Naive thymus-derived CD4-positive, alpha-beta T cell (primary cell): ENCODE measurements around the gene CLCA1. TPM values are rescaled to one million over a fixed set of nuclear protein-coding genes. Genes with fewer than 3 reads are reported as not detected.

Source experiments
- ATAC-seq: fragments of 150-1000 bp; cut with Tn5 transposase; 2 replicates; pipeline ENCODE4 v1.10.0; 2021; ENCODE audit warnings: mild to moderate bottlenecking, moderate library complexity
- CTCF ChIA-PET: fragments of 350-600 bp; sonication (Branson Sonifier 250); formaldehyde crosslinking; loops from one replicate; lab custom pipeline; 2021; ENCODE audit warnings: antibody characterized with exemption; lab: Charles Lee
- POLR2A ChIA-PET: fragments of 350-600 bp; sonication (Branson Sonifier 250); formaldehyde crosslinking; loops from one replicate; lab custom pipeline; 2021; ENCODE audit warnings: antibody characterized with exemption, inconsistent platforms; lab: Charles Lee
- DNase-seq, 9 donors: peaks; one replicate each; pipeline versions ENCODE4 v3.0.0 to v3.0.0-alpha.2; 2020 to 2022; ENCODE audit warnings: mixed read lengths in 1 of 9
- H3K27ac ChIP-seq: one replicate; pipeline ENCODE4 v1.7.0; 2013; ENCODE audit warnings: mild to moderate bottlenecking, low read depth, low read length, moderate library complexity
- H3K27me3 ChIP-seq, 2 donors: one replicate each; pipeline ENCODE4 v1.7.0; 2013; ENCODE audit warnings: low read length in 2 of 2, mild to moderate bottlenecking in 2 of 2, moderate library complexity in 2 of 2; ENCODE audit not compliant: control insufficient read depth in 2 of 2, insufficient read depth in 2 of 2
- H3K36me3 ChIP-seq, 3 experiments: 1 replicate in 2 of 3; 2 replicates in 1 of 3; pipeline ENCODE4 v1.7.0; 2013; ENCODE audit warnings: low read length in 3 of 3, mild to moderate bottlenecking in 3 of 3, moderate library complexity in 1 of 3; ENCODE audit not compliant: insufficient read depth in 3 of 3, control insufficient read depth in 2 of 3
- H3K4me1 ChIP-seq, 2 donors: one replicate each; pipeline ENCODE4 v1.7.0; 2013; ENCODE audit warnings: low read length in 2 of 2, mild to moderate bottlenecking in 2 of 2, moderate library complexity in 1 of 2; ENCODE audit not compliant: control insufficient read depth in 2 of 2, insufficient read depth in 2 of 2
- H3K4me3 ChIP-seq: 2 replicates; pipeline ENCODE4 v1.7.0; 2013; ENCODE audit warnings: mild to moderate bottlenecking, low read length
- H3K9me3 ChIP-seq, 3 experiments: 1 replicate in 2 of 3; 2 replicates in 1 of 3; pipeline ENCODE4 v1.7.0; 2013; ENCODE audit warnings: low read length in 3 of 3; ENCODE audit not compliant: control insufficient read depth in 2 of 3
- H3K27ac Mint-ChIP-seq, 9 donors: one replicate each; pipeline ENCODE4 v1.8.0; 2020 to 2022; ENCODE audit warnings: mixed read lengths in 9 of 9, mild to moderate bottlenecking in 8 of 9, moderate library complexity in 5 of 9, inconsistent platforms in 2 of 9
- H3K27me3 Mint-ChIP-seq, 5 donors: one replicate each; pipeline ENCODE4 v1.8.0; 2021 to 2022; ENCODE audit warnings: mixed read lengths in 5 of 5, mild to moderate bottlenecking in 1 of 5
- H3K36me3 Mint-ChIP-seq, 5 donors: one replicate each; pipeline ENCODE4 v1.8.0; 2020 to 2022; ENCODE audit warnings: mixed read lengths in 5 of 5, mild to moderate bottlenecking in 3 of 5, inconsistent platforms in 1 of 5
- H3K4me1 Mint-ChIP-seq, 7 donors: one replicate each; pipeline ENCODE4 v1.8.0; 2020 to 2022; ENCODE audit warnings: mixed read lengths in 7 of 7, mild to moderate bottlenecking in 3 of 7, inconsistent platforms in 1 of 7
- H3K4me3 Mint-ChIP-seq, 10 donors: one replicate each; pipeline ENCODE4 v1.8.0; 2020 to 2022; ENCODE audit warnings: mild to moderate bottlenecking in 10 of 10, mixed read lengths in 10 of 10, moderate library complexity in 6 of 10, inconsistent platforms in 2 of 10
- H3K9me3 Mint-ChIP-seq, 11 donors: one replicate each; pipeline ENCODE4 v1.8.0; 2020 to 2022; ENCODE audit warnings: mixed read lengths in 11 of 11, mild to moderate bottlenecking in 4 of 11, inconsistent platforms in 1 of 11, moderate library complexity in 1 of 11
- intact Hi-C, 2 donors: fragments of 100-400 bp; cut with micrococcal nuclease; formaldehyde crosslinking; loops; one replicate each; pipeline ENCODE4 v1.15.1; 2023
- polyA plus RNA-seq, 2 donors: library from polyadenylated mRNA; unstranded; fragments of 300-500 nt; fragmentation: Illumina TruSeq; gene quantifications; one replicate each; pipeline ENCODE4 v1.2.3, GENCODE V29; 2021
- total RNA-seq, 6 experiments: library from RNA in 5 of 6; stranded (reverse) in 5 of 6; gene quantifications; 1 replicate in 5 of 6; 2 replicates in 1 of 6; pipeline ENCODE4 v1.2.3 and lab custom pipeline; 2021 to 2026

Gene CLCA1
- total and polyA plus RNA-seq, 7 experiments from 2014 or later, result not detected

DNA sequence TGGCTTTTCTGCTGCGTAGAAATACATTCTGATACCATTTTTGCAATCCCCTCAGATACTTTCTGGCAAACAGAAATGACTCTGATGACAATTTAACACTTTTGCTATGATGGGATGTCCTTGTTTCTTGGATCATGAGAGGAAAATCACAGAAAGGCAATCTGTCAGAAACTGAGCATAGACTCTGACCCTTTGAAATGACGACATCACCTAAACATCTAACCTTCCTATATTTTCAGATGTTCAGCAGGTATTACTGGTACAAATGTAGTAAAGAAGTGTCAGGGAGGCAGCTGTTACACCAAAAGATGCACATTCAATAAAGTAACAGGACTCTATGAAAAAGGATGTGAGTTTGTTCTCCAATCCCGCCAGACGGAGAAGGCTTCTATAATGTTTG is 13.2 kb downstream of the CLCA1 start:
- H3K4me1 ChIP-seq, result no peaks in the 10 kb centered on the region
- DNase-seq (no peak), ATAC-seq (no peak)
- H3K9me3 Mint-ChIP-seq, result peaks cover 0 to 2% (median 0%) of the 10 kb centered on the region in 11 donors
- H3K4me3 ChIP-seq, result no peak overlapping the region
- intact Hi-C loops, result no loop called here
- no peaks in the 10 kb centered on the region for H3K36me3 ChIP-seq
- peaks cover 0 to 2% of the 10 kb centered on the region in 2 donors for H3K27me3 ChIP-seq
- CTCF ChIA-PET, result no interaction called here
- POLR2A ChIA-PET, result no interaction called here
- no peaks in the 10 kb centered on the region for H3K4me1 Mint-ChIP-seq
- no peaks in the 10 kb centered on the region for H3K36me3 Mint-ChIP-seq
- H3K4me3 Mint-ChIP-seq, result no peak overlapping the region
- H3K27me3 Mint-ChIP-seq, result peaks cover 0 to 10% (median 0%) of the 10 kb centered on the region in 5 donors
- H3K27ac Mint-ChIP-seq, result no peak overlapping the region
- H3K9me3 ChIP-seq, result no peaks in the 10 kb centered on the region
- H3K27ac ChIP-seq, result no peak overlapping the region

DNA sequence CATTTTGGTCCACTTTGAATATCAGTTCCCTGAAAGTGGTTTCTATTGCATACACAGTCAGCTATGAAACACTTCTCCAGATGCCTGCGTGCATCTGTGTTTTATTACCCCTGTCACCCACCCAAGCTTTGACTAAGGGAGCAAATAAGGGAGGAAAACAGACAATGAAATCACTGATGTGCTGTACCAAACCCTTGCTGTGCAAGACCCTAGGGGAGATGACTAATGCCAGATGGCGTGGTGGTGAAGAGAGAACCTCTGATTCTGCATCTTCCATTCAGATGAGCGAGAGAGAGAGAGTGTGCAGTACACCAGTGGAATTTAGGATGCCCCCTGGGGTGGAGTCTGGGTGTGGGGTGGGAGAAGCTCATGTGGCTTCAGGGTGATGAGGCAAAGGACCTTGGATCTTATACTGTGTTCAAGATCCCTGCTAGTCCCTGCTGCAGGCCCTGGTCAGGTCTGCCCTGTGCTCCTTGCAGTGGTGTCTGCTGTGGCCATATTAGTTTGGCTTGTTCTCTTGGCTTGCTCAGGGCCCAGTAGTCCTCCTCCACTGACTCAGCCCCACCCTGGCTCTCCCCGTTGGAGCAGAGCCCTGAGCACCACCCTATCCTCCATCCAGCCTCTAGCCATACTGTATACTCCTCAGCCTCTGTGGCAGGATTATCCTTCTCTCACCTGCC is 18.5 kb downstream of the CLCA1 start:
- Histone ChIP-seq H3K27ac (no peak overlapping the region), H3K4me1 (no peaks in the 10 kb centered on the region), H3K4me3 (no peak overlapping the region), H3K36me3 (no peaks in the 10 kb centered on the region), H3K9me3 (no peaks in the 10 kb centered on the region), H3K27me3 (no peaks in the 10 kb centered on the region)
- H3K9me3 Mint-ChIP-seq, result no peaks in the 10 kb centered on the region
- H3K27ac Mint-ChIP-seq, result no peak overlapping the region
- no peak overlapping the region for H3K4me3 Mint-ChIP-seq
- ChIA-PET CTCF (interaction anchor here (0.8 to 1.3 kb wide), 2 partner anchors 13 to 24 kb away, joined by 3 read pairs; no protein-coding TSS in a partner anchor), POLR2A (no interaction called here)
- peaks cover 0 to 11% (median 0%) of the 10 kb centered on the region in 5 donors for H3K27me3 Mint-ChIP-seq
- H3K36me3 Mint-ChIP-seq, result no peaks in the 10 kb centered on the region
- ATAC-seq (no peak), DNase-seq (no peak)
- intact Hi-C loops, result no loop called here
- H3K4me1 Mint-ChIP-seq, result no peaks in the 10 kb centered on the region

DNA sequence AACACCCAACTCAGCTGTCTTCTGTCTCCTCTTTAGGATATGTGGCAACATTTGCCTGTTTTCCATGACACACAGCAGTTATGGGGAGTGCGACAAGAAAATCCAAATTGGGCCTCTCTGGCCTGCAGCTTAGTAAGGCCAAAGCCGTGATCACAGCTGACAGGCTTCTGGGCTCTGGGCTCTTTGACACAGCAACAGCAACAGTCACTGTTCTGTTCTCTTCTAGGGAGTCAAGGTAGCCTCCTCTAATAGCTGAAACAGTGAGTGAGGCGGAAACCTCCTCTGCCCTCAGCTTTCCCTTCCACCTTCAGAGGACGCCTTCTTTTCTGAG is 19.0 kb downstream of the CLCA1 start:
- H3K4me1 ChIP-seq, result no peaks in the 10 kb centered on the region
- no peaks in the 10 kb centered on the region for H3K9me3 Mint-ChIP-seq
- intact Hi-C loops, result no loop called here
- H3K27ac ChIP-seq, result no peak overlapping the region
- peaks cover 0 to 15% (median 3%) of the 10 kb centered on the region in 5 donors for H3K27me3 Mint-ChIP-seq
- H3K36me3 ChIP-seq, result no peaks in the 10 kb centered on the region
- no peak overlapping the region for H3K4me3 Mint-ChIP-seq
- ATAC-seq (no peak), DNase-seq (no peak)
- H3K9me3 ChIP-seq, result no peaks in the 10 kb centered on the region
- H3K27me3 ChIP-seq, result no peaks in the 10 kb centered on the region
- H3K27ac Mint-ChIP-seq, result no peak overlapping the region
- POLR2A ChIA-PET, result no interaction called here
- H3K4me1 Mint-ChIP-seq, result no peaks in the 10 kb centered on the region
- CTCF ChIA-PET, result interaction anchor here (0.8 to 1.3 kb wide), 2 partner anchors 13 to 23 kb away, joined by 3 read pairs; no protein-coding TSS in a partner anchor
- H3K4me3 ChIP-seq, result no peak overlapping the region
- H3K36me3 Mint-ChIP-seq, result no peaks in the 10 kb centered on the region

DNA sequence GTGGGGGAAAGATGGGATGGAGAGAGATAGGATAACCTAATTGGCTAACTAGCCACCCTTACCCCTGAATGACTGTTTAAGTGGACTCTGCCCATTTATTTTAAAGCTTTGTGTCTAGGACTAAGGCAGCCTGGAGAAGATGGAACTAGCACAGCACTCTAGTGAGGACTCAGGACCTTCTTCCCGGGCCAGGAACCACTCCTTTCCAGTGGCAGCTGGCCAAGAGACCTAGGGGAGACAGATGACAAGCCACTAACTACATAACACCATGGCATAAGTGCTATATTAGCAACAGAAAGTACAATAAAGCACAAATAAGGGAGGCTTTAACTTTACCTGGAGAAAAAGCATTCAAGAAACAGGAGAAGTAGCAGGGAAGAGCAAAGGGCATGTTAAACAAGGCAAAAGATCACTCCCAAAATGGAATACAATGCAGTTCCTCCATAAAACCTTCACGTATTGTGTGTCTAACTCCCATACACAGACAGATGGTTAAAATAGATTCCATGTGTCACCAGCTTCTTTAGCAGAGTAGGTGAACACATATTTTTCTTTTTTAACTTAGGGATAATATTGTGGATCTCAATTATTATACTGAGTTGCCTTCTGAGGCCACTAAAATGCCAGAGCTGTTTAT is 20.6 kb downstream of the CLCA1 start:
- ChIA-PET CTCF (interaction anchor here (1.0 to 2.1 kb wide), 3 partner anchors 10 to 15 kb away, joined by 4 to 11 read pairs (median 4); no protein-coding TSS in a partner anchor), POLR2A (no interaction called here)
- Mint-ChIP-seq H3K9me3 (no peaks in the 10 kb centered on the region), H3K27me3 (peaks cover 0 to 17% (median 6%) of the 10 kb centered on the region in 5 donors), H3K4me3 (no peak overlapping the region), H3K36me3 (no peaks in the 10 kb centered on the region), H3K27ac (no peak overlapping the region), H3K4me1 (no peaks in the 10 kb centered on the region)
- no peaks in the 10 kb centered on the region for H3K27me3 ChIP-seq
- H3K9me3 ChIP-seq, result no peaks in the 10 kb centered on the region
- intact Hi-C loops, result no loop called here
- ATAC-seq (no peak), DNase-seq (no peak)
- no peaks in the 10 kb centered on the region for H3K4me1 ChIP-seq
- no peak overlapping the region for H3K4me3 ChIP-seq
- no peaks in the 10 kb centered on the region for H3K36me3 ChIP-seq
- no peak overlapping the region for H3K27ac ChIP-seq

DNA sequence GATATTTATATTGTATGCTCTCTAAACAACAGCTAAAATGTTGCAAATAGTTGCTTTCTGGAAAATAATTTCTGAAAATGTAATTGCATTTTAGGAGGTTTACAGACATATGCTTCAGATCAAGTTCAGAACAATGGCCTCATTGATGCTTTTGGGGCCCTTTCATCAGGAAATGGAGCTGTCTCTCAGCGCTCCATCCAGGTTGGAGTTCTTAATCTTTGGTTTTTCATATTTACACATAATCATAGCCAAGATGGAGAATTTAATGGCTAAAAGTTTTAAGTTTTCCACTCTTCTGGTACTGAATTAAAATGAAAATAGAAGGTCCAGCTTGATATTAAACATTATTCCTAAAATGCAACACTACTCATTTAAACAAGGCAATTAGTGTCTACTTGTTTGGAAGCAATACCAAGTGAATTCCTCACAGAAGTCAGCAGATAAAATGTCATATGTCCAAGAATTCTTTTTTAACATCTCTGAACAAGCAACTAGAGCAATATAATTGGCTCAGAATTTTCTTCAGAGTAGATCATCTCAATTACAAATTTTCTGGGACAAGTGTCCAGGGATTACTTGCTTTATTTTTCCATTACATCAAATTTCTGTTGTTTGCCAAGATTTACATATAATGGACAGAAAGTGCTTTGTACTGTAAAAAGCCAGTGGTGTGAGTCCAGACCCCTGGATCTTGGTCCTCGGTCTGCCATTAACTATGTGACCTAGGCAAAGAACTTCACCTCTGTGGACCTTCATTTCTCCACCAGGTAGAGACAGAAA is 22.6 kb downstream of the CLCA1 start:
- Mint-ChIP-seq H3K4me1 (no peaks in the 10 kb centered on the region), H3K4me3 (no peak overlapping the region), H3K27me3 (peaks cover 0 to 23% (median 6%) of the 10 kb centered on the region in 5 donors), H3K9me3 (no peaks in the 10 kb centered on the region), H3K36me3 (no peaks in the 10 kb centered on the region), H3K27ac (no peak overlapping the region)
- intact Hi-C loops, result no loop called here
- Histone ChIP-seq H3K36me3 (no peaks in the 10 kb centered on the region), H3K4me1 (no peaks in the 10 kb centered on the region), H3K27me3 (no peaks in the 10 kb centered on the region), H3K9me3 (no peaks in the 10 kb centered on the region), H3K27ac (no peak overlapping the region), H3K4me3 (no peak overlapping the region)
- ATAC-seq, result no peak
- POLR2A ChIA-PET, result no interaction called here
- CTCF ChIA-PET, result interaction anchor here (1.3 to 2.1 kb wide), 2 partner anchors 8 to 15 kb away, joined by 4 to 11 read pairs; no protein-coding TSS in a partner anchor
- DNase-seq, result no peak

DNA sequence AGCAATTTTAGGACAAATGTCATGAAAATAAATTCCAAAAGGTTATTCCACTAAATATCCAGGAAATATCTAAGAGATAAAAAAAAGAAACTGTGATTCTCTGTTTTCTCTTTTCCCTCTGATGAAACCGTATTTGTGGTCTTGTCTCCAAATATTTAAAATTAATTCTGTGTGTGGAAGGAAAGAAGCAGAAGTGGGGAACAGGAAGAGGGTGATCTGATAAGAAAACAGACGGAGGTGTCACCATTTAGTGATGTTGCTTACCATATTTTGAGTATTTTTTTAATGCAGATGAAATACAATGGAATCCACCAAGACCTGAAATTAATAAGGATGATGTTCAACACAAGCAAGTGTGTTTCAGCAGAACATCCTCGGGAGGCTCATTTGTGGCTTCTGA is 29.6 kb downstream of the CLCA1 start:
- Mint-ChIP-seq H3K27ac (no peak overlapping the region), H3K4me1 (peaks cover 0 to 13% (median 8%) of the 10 kb centered on the region in 7 donors), H3K27me3 (peaks cover 6 to 29% (median 14%) of the 10 kb centered on the region in 5 donors), H3K4me3 (no peak overlapping the region), H3K36me3 (no peaks in the 10 kb centered on the region), H3K9me3 (no peaks in the 10 kb centered on the region)
- DNase-seq (no peak), ATAC-seq (no peak)
- Histone ChIP-seq H3K36me3 (no peaks in the 10 kb centered on the region), H3K4me3 (no peak overlapping the region), H3K27ac (no peak overlapping the region), H3K27me3 (no peaks in the 10 kb centered on the region), H3K4me1 (peaks cover 0 to 8% of the 10 kb centered on the region in 2 donors), H3K9me3 (no peaks in the 10 kb centered on the region)
- ChIA-PET POLR2A (no interaction called here), CTCF (interaction anchor here (1.0 to 1.3 kb wide), 2 partner anchors 26 to 242 kb away, joined by 3 to 4 read pairs; no protein-coding TSS in a partner anchor)
- intact Hi-C loops, result no loop called here
